ENCODE results near the gene PAX5. TPM values are rescaled to one million over a fixed set of nuclear protein-coding genes. Genes with fewer than 3 reads are reported as not detected.

The PAX5 gene
- polyA plus RNA-seq, 2 of the 4 experiments (the other 2 are of a cell fraction): not detected

GRCh38 chr9:36820392-36820861 lies 213.6 kb downstream of the PAX5 start:
- ChIA-PET CTCF (interaction anchor here (1.0 to 1.5 kb wide), 2 partner anchors 35 to 38 kb away, joined by 3 to 6 read pairs; no protein-coding TSS in a partner anchor), POLR2A (no interaction called here)
- no peak for FAIRE-seq

DNA sequence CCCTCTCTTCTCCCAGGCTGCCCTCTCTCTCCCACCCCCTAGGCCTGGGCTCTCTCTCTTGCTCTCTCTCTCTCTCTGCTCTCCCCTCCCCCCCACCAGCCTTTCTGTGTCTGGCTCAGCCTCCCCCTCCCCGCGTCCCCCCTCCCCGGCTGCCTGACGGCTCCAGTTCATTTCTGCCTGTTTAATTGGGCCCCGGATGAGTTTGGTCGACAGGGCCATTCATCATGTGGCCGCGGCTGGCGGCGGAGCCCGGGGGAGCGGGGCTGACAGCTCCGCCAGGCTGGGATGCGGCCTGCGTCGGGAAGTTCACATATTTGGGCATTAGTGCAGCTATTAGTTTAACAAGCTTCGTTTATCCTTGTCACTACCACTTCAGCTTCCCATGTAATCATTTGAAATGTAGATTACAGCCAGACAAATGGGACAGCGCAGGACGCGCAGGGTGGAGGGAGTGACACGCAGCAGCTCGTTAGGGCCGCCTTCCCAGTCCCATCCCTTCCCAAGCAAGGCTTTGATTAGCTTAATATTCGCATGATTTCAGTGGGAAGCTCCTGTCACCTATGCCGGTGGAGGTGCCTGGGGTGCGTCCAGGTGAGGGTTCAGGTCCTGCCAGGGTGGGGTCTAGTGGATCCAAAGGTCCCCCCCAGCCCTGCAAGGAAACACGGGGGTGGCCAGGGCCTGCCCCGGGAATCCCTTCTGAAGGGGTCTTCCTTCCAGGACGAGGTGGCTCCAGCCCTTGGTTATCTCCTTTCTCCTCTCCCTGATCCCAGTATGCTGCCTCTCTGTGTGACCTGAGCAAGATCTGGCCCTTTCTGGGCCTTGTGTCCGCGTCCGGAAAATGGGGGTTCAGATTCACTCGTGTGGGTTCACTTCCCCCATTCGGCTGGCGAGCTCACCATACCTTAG lies 214.8 kb downstream of the PAX5 start:
- FAIRE-seq (no peak), ATAC-seq (no peak), DNase-seq (ENCODE audit: low read depth in 1 of 2, low spot score in 1 of 2) (no peak)
- WGBS (ENCODE audit: missing lambda C conversion rate): 72% methylated on average over 31 of the region's 35 CpGs
- no peaks in the 10 kb centered on the region for H3K9me3 ChIP-seq
- TF ChIP-seq, protein P1, sequence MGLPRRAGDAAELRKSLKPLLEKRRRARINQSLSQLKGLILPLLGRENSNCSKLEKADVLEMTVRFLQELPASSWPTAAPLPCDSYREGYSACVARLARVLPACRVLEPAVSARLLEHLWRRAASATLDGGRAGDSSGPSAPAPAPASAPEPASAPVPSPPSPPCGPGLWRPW (IDR thresholded peaks at IDR 0.05): no peak
- TF ChIP-seq RNF2 (IDR thresholded peaks at IDR 0.05; ENCODE audit: borderline replicate concordance, low read depth) (no peak), MAX (IDR thresholded peaks at IDR 0.05) (no peak), FOSL2 (IDR thresholded peaks at IDR 0.05) (no peak), FOSL2 (CRISPR knock-in tag; IDR thresholded peaks at IDR 0.05) (no peak), MYC (IDR thresholded peaks at IDR 0.05; ENCODE audit: borderline replicate concordance, low read length) (no peak), TP53 (CRISPR knock-in tag; IDR thresholded peaks at IDR 0.05) (no peak), POLR2A (IDR thresholded peaks at IDR 0.05; ENCODE audit: low read length) (no peak), KDM1A (IDR thresholded peaks at IDR 0.05; ENCODE audit: low read depth) (no peak), HOXA7 (CRISPR knock-in tag; IDR thresholded peaks at IDR 0.05) (no peak), PHF8 (IDR thresholded peaks at IDR 0.05; ENCODE audit: borderline replicate concordance, low read depth) (no peak), HDAC2 (IDR thresholded peaks at IDR 0.05) (no peak), BHLHE40 (IDR thresholded peaks at IDR 0.05; ENCODE audit: low read depth, low read length) (no peak), USF2 (IDR thresholded peaks at IDR 0.05) (no peak), ZSCAN20 (CRISPR knock-in tag; IDR thresholded peaks at IDR 0.05) (no peak), EHMT2 (IDR thresholded peaks at IDR 0.05; ENCODE audit: low read depth) (no peak)
- no peak overlapping the region for H3K4me3 ChIP-seq
- H3K4me2 ChIP-seq: no peak overlapping the region
- no peaks in the 10 kb centered on the region for H3K4me1 ChIP-seq
- no peak overlapping the region for H3K27ac ChIP-seq
- ChIA-PET CTCF (interaction anchor here (1.2 to 1.5 kb wide), 2 partner anchors 20 to 39 kb away, joined by 3 to 4 read pairs; no protein-coding TSS in a partner anchor), POLR2A (no interaction called here)

More at GRCh38 chr9:36820392-36820861, 213.6 kb downstream of the PAX5 start:
- no peaks in the 10 kb centered on the region for H3K4me1 ChIP-seq
- DNase-seq (ENCODE audit: low read depth in 1 of 2, low spot score in 1 of 2): no peak
- no peak overlapping the region for H3K4me2 ChIP-seq
- 71% methylated on average over 19 of the region's 21 CpGs for WGBS (ENCODE audit: missing lambda C conversion rate)
- ATAC-seq: no peak
- TF ChIP-seq HOXA7 (CRISPR knock-in tag; IDR thresholded peaks at IDR 0.05) (no peak), RCOR1 (IDR thresholded peaks at IDR 0.05; ENCODE audit: low read depth, low read length) (no peak), ZC3H11A (IDR thresholded peaks at IDR 0.05) (no peak), CBX2 (IDR thresholded peaks at IDR 0.05; ENCODE audit: borderline replicate concordance, low read depth) (no peak)
- H3K4me3 ChIP-seq: no peak overlapping the region
- H3K27ac ChIP-seq: no peak overlapping the region
- no peaks in the 10 kb centered on the region for H3K9me3 ChIP-seq

GRCh38 chr9:36818242-36818938 lies 215.7 kb downstream of the PAX5 start:
- 71% methylated on average over 25 of the region's 32 CpGs for WGBS (ENCODE audit: missing lambda C conversion rate)
- DNase-seq (ENCODE audit: low read depth in 1 of 2, low spot score in 1 of 2) (no peak), FAIRE-seq (no peak), ATAC-seq (peak in 1 of 2 experiments; percentile 36; a peak in 2 of 6 replicates)
- Histone ChIP-seq H3K9me3 (no peaks in the 10 kb centered on the region), H3K27ac (no peak overlapping the region), H3K4me1 (no peaks in the 10 kb centered on the region), H3K4me3 (no peak overlapping the region), H3K4me2 (no peak overlapping the region)
- ChIA-PET POLR2A (no interaction called here), CTCF (no interaction called here)
- TF ChIP-seq PBX3 (IDR thresholded peaks at IDR 0.05) (no peak), RNF2 (IDR thresholded peaks at IDR 0.05; ENCODE audit: borderline replicate concordance, low read depth) (no peak), RAD21 (conservative IDR thresholded peaks at IDR 0.05 in 1 of 2, IDR thresholded peaks at IDR 0.05 in 1 of 2) (no peak), RARB (CRISPR knock-in tag; IDR thresholded peaks at IDR 0.05) (no peak), FOSL2 (IDR thresholded peaks at IDR 0.05) (no peak), FOSL2 (CRISPR knock-in tag; IDR thresholded peaks at IDR 0.05) (no peak), CBX8 (IDR thresholded peaks at IDR 0.05) (no peak), JUN (IDR thresholded peaks at IDR 0.05) (no peak), ZSCAN20 (CRISPR knock-in tag; IDR thresholded peaks at IDR 0.05) (no peak), PHF8 (IDR thresholded peaks at IDR 0.05; ENCODE audit: borderline replicate concordance, low read depth) (no peak), HOXA7 (CRISPR knock-in tag; IDR thresholded peaks at IDR 0.05) (no peak), CEBPB (IDR thresholded peaks at IDR 0.05) (no peak), HEYL (CRISPR knock-in tag; IDR thresholded peaks at IDR 0.05) (no peak), MAZ (IDR thresholded peaks at IDR 0.05; ENCODE audit: borderline replicate concordance, low read depth, low read length) (no peak), HOXB5 (CRISPR knock-in tag; IDR thresholded peaks at IDR 0.05) (no peak), MAX (IDR thresholded peaks at IDR 0.05) (no peak)
- TF ChIP-seq, protein P2, sequence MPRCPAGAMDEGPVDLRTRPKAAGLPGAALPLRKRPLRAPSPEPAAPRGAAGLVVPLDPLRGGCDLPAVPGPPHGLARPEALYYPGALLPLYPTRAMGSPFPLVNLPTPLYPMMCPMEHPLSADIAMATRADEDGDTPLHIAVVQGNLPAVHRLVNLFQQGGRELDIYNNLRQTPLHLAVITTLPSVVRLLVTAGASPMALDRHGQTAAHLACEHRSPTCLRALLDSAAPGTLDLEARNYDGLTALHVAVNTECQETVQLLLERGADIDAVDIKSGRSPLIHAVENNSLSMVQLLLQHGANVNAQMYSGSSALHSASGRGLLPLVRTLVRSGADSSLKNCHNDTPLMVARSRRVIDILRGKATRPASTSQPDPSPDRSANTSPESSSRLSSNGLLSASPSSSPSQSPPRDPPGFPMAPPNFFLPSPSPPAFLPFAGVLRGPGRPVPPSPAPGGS (IDR thresholded peaks at IDR 0.05): no peak

Data from A549 (cell line).